Measurements from ENCODE around the gene ZNF565. TPM values are rescaled to one million over a fixed set of nuclear protein-coding genes. Genes with fewer than 3 reads are reported as not detected.

The ZNF565 gene
- total and polyA plus RNA-seq, 8 donors, result 2.1 to 3.5 (median 2.6) TPM

GRCh38 chr19:36152019-36152351 lies 62.5 kb downstream of the ZNF565 start:
- DNase-seq, result no peak
- intact Hi-C loops (cut with DNase I), result no loop called here
- no peaks in the 10 kb centered on the region for H3K27me3 ChIP-seq
- H3K27ac ChIP-seq, result peak overlapping the region; percentile 45 to 73 (median 60)
- H3K36me3 ChIP-seq, result peaks cover 0 to 21% (median 3%) of the 10 kb centered on the region in 3 donors
- WGBS, 2 donors, result 63 to 84% methylated on average over 16 of the region's 16 CpGs
- ATAC-seq, result peak in 2 of 4 donors; percentile 13 to 16
- H3K9me3 ChIP-seq, result no peaks in the 10 kb centered on the region
- no peaks in the 10 kb centered on the region for H3K4me1 ChIP-seq
- no peak for FAIRE-seq
- TF ChIP-seq CTCF (IDR thresholded peaks at IDR 0.05), result no peak
- peak overlapping the region; percentile 14 to 40 (median 28) for H3K4me3 ChIP-seq

GRCh38 chr19:36151144-36152018 lies 63.1 kb downstream of the ZNF565 start:
- Histone ChIP-seq H3K36me3 (peaks cover 0 to 27% (median 3%) of the 10 kb centered on the region in 3 donors), H3K4me1 (no peaks in the 10 kb centered on the region), H3K27me3 (no peaks in the 10 kb centered on the region), H3K27ac (peak overlapping the region; percentile 45 to 73 (median 60)), H3K9me3 (no peaks in the 10 kb centered on the region), H3K4me3 (peak overlapping the region; percentile 14 to 40 (median 28))
- no peak for FAIRE-seq
- no peak for DNase-seq
- TF ChIP-seq CTCF (IDR thresholded peaks at IDR 0.05), result no peak
- intact Hi-C loops (cut with DNase I), result no loop called here
- ATAC-seq, result peak; percentile 34 to 67 (median 65)
- 66 to 83% methylated on average over 40 to 47 of the region's 47 CpGs for WGBS, 2 donors

DNA sequence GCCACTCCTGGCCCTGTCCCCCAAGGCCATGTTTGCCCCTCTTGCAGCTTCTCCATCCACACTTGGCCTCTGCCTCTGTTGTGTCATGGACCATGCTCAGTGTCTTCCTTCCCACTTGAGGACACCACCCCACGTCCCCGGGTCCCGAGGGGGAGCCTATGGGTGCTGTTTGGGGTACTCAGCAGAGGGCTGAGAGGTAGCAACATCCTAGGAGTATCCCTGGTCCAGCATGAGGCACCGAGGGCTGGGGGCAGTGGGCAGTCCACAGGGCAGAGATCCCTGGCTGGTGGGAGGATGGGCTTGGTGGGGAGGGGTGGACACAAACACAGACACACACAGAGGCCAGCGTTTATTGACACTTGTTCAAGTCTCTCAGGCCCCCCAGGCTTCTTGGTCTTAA lies 63.9 kb downstream of the ZNF565 start:
- intact Hi-C loops (cut with DNase I), result no loop called here
- H3K27ac ChIP-seq, result no peak overlapping the region
- no peaks in the 10 kb centered on the region for H3K9me3 ChIP-seq
- H3K4me1 ChIP-seq, result no peaks in the 10 kb centered on the region
- peaks cover 4 to 35% (median 7%) of the 10 kb centered on the region in 3 donors for H3K36me3 ChIP-seq
- ATAC-seq, result no peak
- H3K27me3 ChIP-seq, result no peaks in the 10 kb centered on the region
- no peak for FAIRE-seq
- TF ChIP-seq CTCF (IDR thresholded peaks at IDR 0.05), result no peak
- H3K4me3 ChIP-seq, result no peak overlapping the region
- 78 to 81% methylated on average over 5 of the region's 5 CpGs for WGBS, 2 donors
- DNase-seq, result no peak

DNA sequence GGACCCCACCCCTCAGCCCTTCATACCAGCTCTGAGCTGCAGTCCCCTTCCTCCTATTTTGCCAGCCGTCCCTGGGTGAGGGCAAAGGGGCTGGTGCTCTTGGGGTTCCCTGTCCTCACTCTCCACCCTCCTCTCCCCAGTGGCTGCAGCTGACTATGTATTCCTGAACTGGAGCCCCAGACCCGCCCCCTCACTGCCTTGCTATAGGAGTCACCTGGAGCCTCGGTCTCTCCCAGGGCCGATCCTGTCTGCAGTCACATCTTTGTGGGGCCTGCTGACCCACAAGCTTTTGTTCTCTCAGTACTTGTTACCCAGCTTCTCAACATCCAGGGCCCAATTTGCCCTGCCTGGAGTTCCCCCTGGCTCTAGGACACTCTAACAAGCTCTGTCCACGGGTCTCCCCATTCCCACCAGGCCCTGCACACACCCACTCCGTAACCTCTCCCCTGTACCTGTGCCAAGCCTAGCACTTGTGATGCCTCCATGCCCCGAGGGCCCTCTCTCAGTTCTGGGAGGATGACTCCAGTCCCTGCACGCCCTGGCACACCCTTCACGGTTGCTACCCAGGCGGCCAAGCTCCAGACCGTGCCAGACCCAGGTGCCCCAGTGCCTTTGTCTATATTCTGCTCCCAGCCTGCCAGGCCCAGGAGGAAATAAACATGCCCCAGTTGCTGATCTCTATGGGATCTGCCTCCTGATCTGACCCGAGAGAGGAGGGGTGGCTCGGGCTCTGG lies 64.6 kb downstream of the ZNF565 start:
- no peak for TF ChIP-seq CTCF (IDR thresholded peaks at IDR 0.05)
- Histone ChIP-seq H3K9me3 (no peaks in the 10 kb centered on the region), H3K27me3 (no peaks in the 10 kb centered on the region), H3K4me1 (no peaks in the 10 kb centered on the region), H3K4me3 (no peak overlapping the region), H3K36me3 (peaks cover 4 to 40% (median 13%) of the 10 kb centered on the region in 3 donors), H3K27ac (no peak overlapping the region)
- intact Hi-C loops (cut with DNase I), result no loop called here
- FAIRE-seq (no peak), ATAC-seq (no peak), DNase-seq (peak in 1 of 6 donors; percentile 46)
- WGBS, 2 donors, result 88 to 90% methylated on average over 13 of the region's 13 CpGs

All from pancreas (tissue), 10 donors.